ENCODE data around the gene SPINK13.

GRCh38 chr5:148267962-148268361, 632 bp upstream of the SPINK13 start:
- TF ChIP-seq CTCF (IDR thresholded peaks at IDR 0.05; ENCODE audit: poor library complexity, severe bottlenecking), result no peak
- no peak for TF ChIP-seq SMC3 (conservative IDR thresholded peaks at IDR 0.05; ENCODE audit: poor library complexity)
- no peak for TF ChIP-seq EP300 (conservative IDR thresholded peaks at IDR 0.05; ENCODE audit: poor library complexity, severe bottlenecking)
- no peak for TF ChIP-seq EZH2 (IDR thresholded peaks at IDR 0.05; ENCODE audit: borderline replicate concordance, insufficient read depth, low read length, poor library complexity, severe bottlenecking)
